B cell (primary cell): ENCODE results near the gene BCKDHA. TPM values are rescaled to one million over a fixed set of nuclear protein-coding genes. Genes with fewer than 3 reads are reported as not detected.
"Not testable (repeated sequence)": the region's sequence is repeated elsewhere in the genome, so short reads cannot be mapped to it uniquely, and the experiment has no call there.

Experiments used
- ATAC-seq: fragments of 200-7000 bp; cut with Tn5 transposase; one replicate; pipeline ENCODE4 v1.10.0; 2021; ENCODE audit warnings: low read depth, mild to moderate bottlenecking, moderate number of reproducible peaks, moderate library complexity
- CTCF ChIA-PET: fragments of 350-600 bp; sonication (Branson Sonifier 250); formaldehyde crosslinking; loops from one replicate; lab custom pipeline; 2021; ENCODE audit warnings: antibody characterized with exemption, inconsistent platforms; lab: Charles Lee
- POLR2A ChIA-PET: fragments of 350-600 bp; sonication (Branson Sonifier 250); formaldehyde crosslinking; loops from one replicate; lab custom pipeline; 2021; ENCODE audit warnings: antibody characterized with exemption; lab: Charles Lee
- DNase-seq: peaks from one replicate; pipeline ENCODE4 v3.0.0; 2013
- H2AFZ ChIP-seq: 2 replicates; pipeline ENCODE4 v1.6.1; 2012; ENCODE audit warnings: mild to moderate bottlenecking, low read depth, low read length; ENCODE audit not compliant: insufficient read depth, poor library complexity, severe bottlenecking
- H3K27ac ChIP-seq, 2 donors: 1 replicate in 1 of 2; 2 replicates in 1 of 2; pipeline ENCODE4 v1.5.1; 2012 to 2013; ENCODE audit warnings: low read length in 2 of 2, mild to moderate bottlenecking in 2 of 2, moderate library complexity in 1 of 2
- H3K27me3 ChIP-seq, 4 experiments: fragments of 200-600 bp in 1 of 4; sonication (generic) in 1 of 4; replicated peaks in 1 of 4; 1 replicate in 2 of 4; 2 replicates in 2 of 4; pipeline versions ENCODE4 v1.6.1 to v1.7.0; 2013 to 2016; ENCODE audit warnings: low read length in 3 of 4, mild to moderate bottlenecking in 2 of 4, mixed read lengths in 1 of 4, moderate library complexity in 1 of 4; ENCODE audit not compliant: insufficient read depth in 4 of 4, control insufficient read depth in 3 of 4; ENCODE audit errors: control extremely low read depth in 1 of 4
- H3K36me3 ChIP-seq, 2 experiments: replicated peaks in 1 of 2; 1 replicate in 1 of 2; 2 replicates in 1 of 2; pipeline versions ENCODE4 v1.6.1 to v1.7.1; 2013; ENCODE audit warnings: low read length in 1 of 2; ENCODE audit not compliant: insufficient read depth in 2 of 2, control insufficient read depth in 1 of 2; ENCODE audit errors: control extremely low read depth in 1 of 2, extremely low read depth in 1 of 2
- H3K4me1 ChIP-seq, 2 donors: fragments of 200-600 bp in 1 of 2; sonication (generic) in 1 of 2; 1 replicate in 1 of 2; 2 replicates in 1 of 2; pipeline versions ENCODE4 v1.5.1 to v1.6.1; 2013 to 2017; ENCODE audit warnings: low read length in 2 of 2; ENCODE audit not compliant: control insufficient read depth in 2 of 2, insufficient read depth in 2 of 2
- H3K4me2 ChIP-seq: replicated peaks from 2 replicates; pipeline ENCODE3; 2012; ENCODE audit warnings: mild to moderate bottlenecking, low read depth, low read length; ENCODE audit not compliant: poor library complexity, severe bottlenecking
- H3K4me3 ChIP-seq, 5 experiments: fragments of 200-600 bp in 1 of 5; sonication (generic) in 1 of 5; 1 replicate in 3 of 5; 2 replicates in 2 of 5; pipeline versions ENCODE4 v1.5.1 to v1.7.0; 2011 to 2016; ENCODE audit warnings: low read length in 4 of 5, mild to moderate bottlenecking in 4 of 5, low read depth in 2 of 5, control low read depth in 1 of 5, moderate library complexity in 1 of 5; ENCODE audit not compliant: insufficient read depth in 1 of 5; ENCODE audit errors: control extremely low read depth in 1 of 5, extremely low read depth in 1 of 5
- H3K79me2 ChIP-seq: fragments of 200-600 bp; sonication (generic); one replicate; pipeline ENCODE4 v1.6.0; 2016; ENCODE audit warnings: low read length; ENCODE audit not compliant: control insufficient read depth, insufficient read depth
- H3K9ac ChIP-seq: fragments of 200-600 bp; sonication (generic); 2 replicates; pipeline ENCODE4 v1.6.1; 2017; ENCODE audit warnings: mild to moderate bottlenecking, low read length, moderate library complexity
- H3K9me3 ChIP-seq, 3 donors: one replicate each; pipeline versions ENCODE4 v1.6.1 to v1.7.1; 2013; ENCODE audit warnings: low read length in 2 of 3; ENCODE audit not compliant: control insufficient read depth in 2 of 3, insufficient read depth in 1 of 3; ENCODE audit errors: control extremely low read depth in 1 of 3
- H4K20me1 ChIP-seq: 2 replicates; pipeline ENCODE4 v1.6.0; 2012; ENCODE audit warnings: mild to moderate bottlenecking, low read length; ENCODE audit not compliant: insufficient read depth, control insufficient read depth, poor library complexity, severe bottlenecking
- H3K27ac Mint-ChIP-seq: one replicate; pipeline ENCODE4 v1.8.0; 2021; ENCODE audit warnings: mixed read lengths
- H3K27me3 Mint-ChIP-seq: one replicate; pipeline ENCODE4 v1.8.0; 2021; ENCODE audit warnings: mixed read lengths
- H3K4me1 Mint-ChIP-seq: one replicate; pipeline ENCODE4 v1.8.0; 2021; ENCODE audit warnings: mixed read lengths
- H3K4me3 Mint-ChIP-seq: one replicate; pipeline ENCODE4 v1.8.0; 2021; ENCODE audit warnings: mixed read lengths
- H3K9me3 Mint-ChIP-seq: one replicate; pipeline ENCODE4 v1.8.0; 2022; ENCODE audit warnings: mixed read lengths; ENCODE audit not compliant: insufficient read depth
- CTCF ChIP-seq: fragments of 200-600 bp; IDR thresholded peaks from one replicate; pipeline ENCODE4 v1.8.0; 2022; ENCODE audit warnings: antibody characterized with exemption, mild to moderate bottlenecking
- EZH2 ChIP-seq: IDR thresholded peaks from 2 replicates; pipeline ENCODE4 v1.6.1; 2012; ENCODE audit warnings: borderline replicate concordance, low read depth, mild to moderate bottlenecking, moderate library complexity, low read length; ENCODE audit not compliant: insufficient read depth, poor library complexity, severe bottlenecking
- WGBS: methylation state at CpG from one replicate; pipeline ENCODE4 v1.1.5; 2013; ENCODE audit warnings: missing lambda C conversion rate; ENCODE audit not compliant: insufficient coverage; 5-methylcytosine and 5-hydroxymethylcytosine counted together
- intact Hi-C: fragments of 100-400 bp; cut with micrococcal nuclease; formaldehyde crosslinking; loops from one replicate; pipeline ENCODE4 v1.10.0; 2022
- polyA plus RNA-seq: library from polyadenylated mRNA; depleted of rRNA; stranded (reverse); fragments of >200 nt; gene quantifications from 2 replicates; pipeline ENCODE4 v1.2.3, GENCODE V29; 2012
- total RNA-seq, 2 donors: library from RNA; stranded (reverse); fragments of 120-200 nt in 1 of 2; gene quantifications; 1 replicate in 1 of 2; 2 replicates in 1 of 2; pipeline versions ENCODE4 v1.2.3 to v1.2.4, GENCODE V29; 2013 to 2022

Gene BCKDHA
- total and polyA plus RNA-seq, 2 donors (not counting 1 experiment from before 2014, with no cell fraction given), result 20.6 to 39.7 TPM

GRCh38 chr19:41381536-41381935 is 16.1 kb upstream of the BCKDHA start:
- H3K27ac Mint-ChIP-seq, H3K4me3 ChIP-seq, H3K9ac ChIP-seq, ATAC-seq, H3K4me3 Mint-ChIP-seq, POLR2A ChIA-PET, H3K4me2 ChIP-seq, H4K20me1 ChIP-seq, H3K9me3 ChIP-seq, H3K27me3 Mint-ChIP-seq, H3K79me2 ChIP-seq, H3K36me3 ChIP-seq, H3K27me3 ChIP-seq, DNase-seq, H3K9me3 Mint-ChIP-seq, H2AFZ ChIP-seq, H3K27ac ChIP-seq, CTCF ChIA-PET, intact Hi-C loops: not testable (repeated sequence)
- H3K4me1 Mint-ChIP-seq, result peaks cover 19% of the 10 kb centered on the region
- 100% methylated on average over 7 of the region's 8 CpGs for WGBS
- peaks cover 12 to 17% of the 10 kb centered on the region in 2 donors for H3K4me1 ChIP-seq

- H3K4me3 ChIP-seq, result no peak overlapping the region
- intact Hi-C loops, result no loop called here
- POLR2A ChIA-PET, result no interaction called here
- no peak overlapping the region for H3K4me2 ChIP-seq
- no peak overlapping the region for H2AFZ ChIP-seq
- TF ChIP-seq CTCF, result no peak
- TF ChIP-seq EZH2, result no peak
- WGBS, result 25% methylated on average over 2 of the region's 5 CpGs
- no peaks in the 10 kb centered on the region for H3K27me3 Mint-ChIP-seq
- peaks cover 0 to 25% of the 10 kb centered on the region in 2 experiments for H3K36me3 ChIP-seq
- H4K20me1 ChIP-seq, result no peaks in the 10 kb centered on the region
- H3K4me1 ChIP-seq, result no peaks in the 10 kb centered on the region
- H3K9me3 Mint-ChIP-seq, result no peaks in the 10 kb centered on the region
- H3K4me1 Mint-ChIP-seq, result no peaks in the 10 kb centered on the region
- no peak overlapping the region for H3K27ac ChIP-seq
- no peaks in the 10 kb centered on the region for H3K9me3 ChIP-seq
- no peak overlapping the region for H3K4me3 Mint-ChIP-seq
- H3K27ac Mint-ChIP-seq, result no peak overlapping the region
- no peaks in the 10 kb centered on the region for H3K27me3 ChIP-seq
- CTCF ChIA-PET, result interaction anchor here (0.7 to 1.1 kb wide), 2 partner anchors 28 to 75 kb away, joined by 3 read pairs; no protein-coding TSS in a partner anchor
- H3K79me2 ChIP-seq, result no peaks in the 10 kb centered on the region
- DNase-seq (no peak), ATAC-seq (no peak)
- no peak overlapping the region for H3K9ac ChIP-seq
Observed at GRCh38 chr19:41384351-41384750, 13.3 kb upstream of the BCKDHA start.
